ENCODE measurements around the gene AARS2.

DNA sequence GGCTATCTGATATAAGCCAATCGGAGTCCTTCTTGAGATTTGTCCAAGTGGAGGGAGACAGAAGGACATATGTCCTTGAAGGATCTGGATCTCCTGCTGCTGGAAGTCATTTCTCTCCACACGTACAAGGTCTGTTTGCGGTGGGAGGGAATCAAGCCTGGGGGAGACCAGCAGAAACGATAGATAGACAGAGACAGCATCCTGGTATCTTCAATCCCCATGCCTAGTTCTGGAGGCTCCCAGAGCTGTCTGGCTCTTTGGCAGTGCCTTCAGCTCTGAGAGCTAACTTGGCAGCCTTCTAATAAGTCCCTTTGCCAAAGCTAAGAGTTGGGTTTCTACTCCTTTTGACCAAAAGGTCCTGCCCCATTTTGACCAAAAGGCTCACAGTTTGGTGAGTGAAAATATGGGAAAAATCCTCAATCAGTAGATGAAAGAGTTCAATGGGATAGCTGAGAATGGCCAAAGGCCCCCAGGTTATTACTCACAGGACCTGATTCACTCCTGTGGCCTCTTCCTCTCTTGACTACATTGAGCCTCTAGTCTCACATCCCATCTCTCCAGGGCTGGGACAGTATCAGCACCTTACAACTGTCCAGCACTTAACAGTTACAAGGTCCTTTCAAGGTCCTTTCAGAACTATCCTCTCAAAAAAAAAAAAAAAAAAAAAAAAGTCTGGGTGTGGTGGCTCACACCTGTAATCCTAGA is 20.3 kb downstream of the AARS2 start:
- TF ChIP-seq POLR2A (IDR thresholded peaks at IDR 0.05; ENCODE audit: low read depth) (no peak), POLR2AphosphoS5 (IDR thresholded peaks at IDR 0.05) (no peak), EP300 (IDR thresholded peaks at IDR 0.05) (no peak)
- TF ChIP-seq, protein P1, sequence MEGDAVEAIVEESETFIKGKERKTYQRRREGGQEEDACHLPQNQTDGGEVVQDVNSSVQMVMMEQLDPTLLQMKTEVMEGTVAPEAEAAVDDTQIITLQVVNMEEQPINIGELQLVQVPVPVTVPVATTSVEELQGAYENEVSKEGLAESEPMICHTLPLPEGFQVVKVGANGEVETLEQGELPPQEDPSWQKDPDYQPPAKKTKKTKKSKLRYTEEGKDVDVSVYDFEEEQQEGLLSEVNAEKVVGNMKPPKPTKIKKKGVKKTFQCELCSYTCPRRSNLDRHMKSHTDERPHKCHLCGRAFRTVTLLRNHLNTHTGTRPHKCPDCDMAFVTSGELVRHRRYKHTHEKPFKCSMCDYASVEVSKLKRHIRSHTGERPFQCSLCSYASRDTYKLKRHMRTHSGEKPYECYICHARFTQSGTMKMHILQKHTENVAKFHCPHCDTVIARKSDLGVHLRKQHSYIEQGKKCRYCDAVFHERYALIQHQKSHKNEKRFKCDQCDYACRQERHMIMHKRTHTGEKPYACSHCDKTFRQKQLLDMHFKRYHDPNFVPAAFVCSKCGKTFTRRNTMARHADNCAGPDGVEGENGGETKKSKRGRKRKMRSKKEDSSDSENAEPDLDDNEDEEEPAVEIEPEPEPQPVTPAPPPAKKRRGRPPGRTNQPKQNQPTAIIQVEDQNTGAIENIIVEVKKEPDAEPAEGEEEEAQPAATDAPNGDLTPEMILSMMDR (IDR thresholded peaks at IDR 0.05) = no peak
